GM18505 (cell line): ENCODE measurements around the gene UBAP2L.

ENCODE experiments used
- ATAC-seq: cut with Tn5 transposase; IDR thresholded peaks from one replicate; pipeline ENCODE4 v1.9.1; 2021; ENCODE audit not compliant: unreplicated experiment
- POLR2A ChIP-seq: IDR thresholded peaks from 4 replicates; pipeline ENCODE4 v1.6.1; 2011; ENCODE audit warnings: borderline replicate concordance; ENCODE audit not compliant: insufficient read depth, insufficient read length; ENCODE audit errors: extremely low read depth

The UBAP2L gene

DNA sequence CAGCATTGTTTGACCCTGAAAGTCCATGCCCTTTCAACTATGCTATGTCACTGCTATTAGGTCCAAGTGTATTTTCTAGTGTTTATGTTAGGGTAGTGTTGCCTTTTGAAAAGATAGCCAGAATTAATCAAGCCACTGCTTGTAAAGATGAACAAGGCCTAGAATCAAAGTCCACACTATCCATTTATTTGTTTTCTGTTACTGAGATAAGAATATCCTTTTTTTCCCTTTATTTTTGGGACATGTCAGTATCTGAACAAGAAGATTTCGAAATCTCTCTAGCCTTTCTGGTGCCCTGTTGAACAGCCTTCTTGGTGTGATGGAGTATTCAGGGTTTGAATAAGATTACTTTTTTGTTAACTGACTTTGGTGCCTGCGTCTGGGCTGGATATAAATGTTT lies 16.7 kb downstream of the UBAP2L start:
- no peak for ATAC-seq

DNA sequence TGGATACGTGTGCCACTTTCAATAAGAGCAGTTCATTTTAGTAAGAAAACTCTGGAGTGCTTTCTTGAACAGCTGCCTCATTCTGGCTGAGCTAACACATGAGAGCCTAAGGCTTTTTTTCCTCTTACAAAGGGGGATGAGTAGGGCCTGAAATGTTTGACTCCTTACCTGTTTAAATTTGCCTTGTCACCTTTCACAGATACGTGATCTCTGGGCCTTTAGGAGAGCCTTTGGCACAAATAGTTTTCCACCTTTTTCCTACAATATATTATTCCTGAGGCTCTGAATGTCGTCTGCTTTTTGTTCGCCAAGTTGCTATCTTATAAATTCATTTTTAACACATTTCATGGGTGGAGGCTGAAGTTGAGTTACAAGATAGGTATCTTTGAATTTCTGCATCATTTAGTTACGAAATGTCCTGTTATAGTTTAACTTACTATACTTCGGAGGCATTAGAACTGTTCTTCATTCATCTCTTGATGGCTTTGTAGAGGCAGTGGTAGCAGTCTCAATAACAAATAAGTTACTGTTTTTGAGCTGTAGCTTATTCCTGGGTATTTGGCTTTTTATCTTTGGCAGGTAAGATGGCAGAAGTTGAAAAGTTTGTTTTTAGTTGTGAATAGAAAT lies 17.2 kb downstream of the UBAP2L start:
- no peak for ATAC-seq
- no peak for TF ChIP-seq POLR2A

More for the DNA sequence above, 16.7 kb downstream of the UBAP2L start:
- no peak for TF ChIP-seq POLR2A

DNA sequence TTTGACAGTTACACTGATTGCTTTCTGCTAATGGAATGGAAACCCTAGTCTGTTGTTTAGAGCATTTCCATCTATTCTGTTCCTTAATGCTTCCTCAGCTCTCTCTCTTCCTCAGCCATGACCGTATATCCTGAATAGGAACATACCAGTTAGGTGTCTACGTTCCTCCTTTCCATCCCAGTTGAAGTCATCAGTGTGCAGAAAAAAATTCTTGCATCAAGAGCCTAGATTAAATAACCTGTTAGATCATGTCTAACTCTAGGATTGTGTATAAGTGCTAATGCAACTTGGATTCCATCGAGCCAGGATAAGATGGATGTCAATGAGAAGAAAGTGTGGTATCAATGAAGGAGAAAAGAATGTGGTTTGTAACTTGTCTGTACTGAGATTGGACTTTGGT lies 18.7 kb downstream of the UBAP2L start:
- no peak for TF ChIP-seq POLR2A
- no peak for ATAC-seq

DNA sequence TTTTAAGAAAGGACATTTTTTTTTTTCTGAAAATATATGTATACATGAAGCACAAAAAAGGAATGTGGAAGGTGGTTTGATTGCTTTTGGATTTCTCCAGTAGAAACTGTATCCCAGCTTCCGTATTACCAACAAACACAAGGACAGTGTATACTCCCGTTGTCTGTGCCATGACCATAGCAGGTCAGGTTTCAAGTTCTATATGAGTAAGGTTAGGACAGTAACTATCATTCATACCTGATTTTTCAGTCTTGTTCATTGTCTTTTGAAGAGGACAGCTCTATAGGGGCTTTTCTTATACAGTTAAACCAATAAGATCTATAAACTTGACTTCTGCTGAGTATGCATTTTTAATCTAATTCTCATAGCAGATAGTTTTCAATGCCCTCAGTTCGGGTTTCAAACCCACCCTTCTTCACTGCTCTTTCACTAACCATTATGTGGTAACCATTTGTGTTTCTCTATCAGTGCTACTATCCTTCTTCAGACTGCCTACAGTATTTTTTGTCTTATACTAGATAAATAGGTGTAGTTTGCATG lies 19.6 kb downstream of the UBAP2L start:
- no peak for ATAC-seq

DNA sequence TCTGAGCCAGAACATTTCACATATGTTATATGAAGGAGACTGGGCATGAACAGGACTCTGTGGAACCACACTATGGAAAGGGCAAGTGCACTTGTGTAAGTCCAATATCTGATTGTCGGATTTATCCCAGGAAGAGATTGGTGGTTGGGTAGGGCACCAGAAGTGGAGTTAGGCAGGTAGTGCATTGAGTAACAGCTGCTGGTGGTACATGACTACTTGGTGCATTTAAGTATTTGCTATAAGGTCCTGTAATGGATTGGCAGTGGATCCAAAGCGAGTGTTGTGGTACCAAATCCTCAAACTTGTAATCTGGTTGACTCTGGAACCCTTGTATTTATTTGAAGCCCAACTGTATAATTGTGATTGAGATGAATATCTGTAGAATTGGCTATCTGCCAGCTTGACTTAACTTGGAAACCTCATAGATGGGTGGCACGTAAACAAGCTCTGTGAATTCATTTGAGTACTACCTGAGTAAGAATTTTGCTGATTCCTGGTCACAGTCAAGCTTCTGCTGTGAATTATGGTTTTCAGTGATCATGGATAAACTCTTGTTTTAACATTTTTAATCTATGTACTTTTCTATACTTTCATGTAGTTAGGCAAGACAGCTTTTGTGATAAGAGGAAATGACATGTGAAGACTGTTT lies 21.1 kb downstream of the UBAP2L start:
- no peak for TF ChIP-seq POLR2A
- no peak for ATAC-seq

More for the DNA sequence above, 19.6 kb downstream of the UBAP2L start:
- TF ChIP-seq POLR2A, result no peak

DNA sequence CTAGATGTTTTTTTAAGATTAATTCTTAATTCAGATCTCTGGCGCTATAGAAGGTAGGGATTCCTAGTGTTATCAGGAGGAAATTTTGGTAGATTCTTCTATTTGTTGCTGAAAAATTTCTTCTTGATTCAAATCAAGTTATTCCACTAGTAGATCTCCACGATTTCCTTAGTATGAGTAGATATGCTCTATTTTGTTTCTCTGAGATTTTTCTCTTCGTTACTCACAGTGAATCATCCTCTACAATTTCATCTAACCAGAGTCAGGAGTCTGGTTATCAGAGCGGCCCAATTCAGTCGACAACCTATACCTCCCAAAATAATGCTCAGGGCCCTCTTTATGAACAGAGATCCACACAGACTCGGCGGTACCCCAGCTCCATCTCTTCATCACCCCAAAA lies 32.9 kb downstream of the UBAP2L start:
- TF ChIP-seq POLR2A, result no peak
- no peak for ATAC-seq

DNA sequence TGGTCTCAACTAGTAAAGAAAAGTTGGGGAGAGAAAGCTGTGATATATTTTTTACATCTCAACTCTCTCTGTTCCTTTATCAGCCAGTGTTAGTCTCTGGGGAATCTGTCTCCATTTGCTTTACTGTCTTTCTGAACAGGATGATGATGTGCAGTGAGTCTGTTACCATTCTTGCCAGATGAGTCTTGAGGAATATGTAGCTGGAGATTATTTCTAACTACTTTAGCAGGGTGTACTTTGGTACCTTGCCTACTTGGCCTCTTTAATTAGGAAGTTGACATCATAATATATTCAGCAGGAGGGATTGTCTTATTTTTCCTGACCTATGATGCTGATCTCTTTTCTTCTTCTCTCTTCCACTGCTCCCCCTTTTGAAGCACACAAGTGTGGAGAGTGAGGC lies 35.9 kb downstream of the UBAP2L start:
- no peak for ATAC-seq
- TF ChIP-seq POLR2A, result no peak

DNA sequence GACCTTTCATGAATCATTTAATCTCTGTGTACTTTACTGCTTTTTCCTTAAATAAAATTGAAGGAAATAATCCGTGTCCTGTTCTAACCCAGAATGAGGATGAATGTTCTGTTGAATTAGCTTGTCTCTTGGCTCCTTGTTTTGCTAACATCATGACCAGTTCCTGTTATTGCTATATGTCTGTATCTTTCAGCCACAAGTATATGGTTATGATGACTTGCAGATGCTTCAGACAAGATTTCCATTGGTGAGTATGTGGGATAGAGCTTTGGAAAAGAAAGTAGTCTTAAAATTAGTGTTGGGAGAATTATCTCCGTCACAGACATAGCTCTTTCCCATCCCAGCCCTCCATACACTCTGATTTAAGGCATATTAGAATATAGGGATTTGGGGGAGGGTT lies 38.0 kb downstream of the UBAP2L start:
- TF ChIP-seq POLR2A, result no peak
- ATAC-seq, result no peak

DNA sequence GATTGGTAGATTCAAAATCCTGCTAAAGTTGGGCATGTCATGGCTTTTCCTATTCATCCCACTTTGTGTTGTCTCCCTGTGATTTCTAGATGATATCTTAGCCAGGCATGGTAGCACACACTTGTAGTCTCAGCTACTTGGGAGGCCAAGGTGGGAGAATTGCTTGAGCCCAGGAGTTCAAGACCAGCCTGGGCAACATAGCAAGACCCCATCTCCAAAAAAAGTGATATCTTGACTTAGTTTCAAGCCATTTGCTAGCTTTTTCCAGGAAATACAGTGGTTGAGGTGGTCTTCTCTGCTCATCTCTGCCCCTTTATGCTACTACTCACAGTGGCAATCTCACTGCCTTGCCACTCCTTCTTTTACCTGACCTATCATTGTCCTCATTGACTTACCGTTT lies 39.4 kb downstream of the UBAP2L start:
- no peak for TF ChIP-seq POLR2A
- no peak for ATAC-seq

DNA sequence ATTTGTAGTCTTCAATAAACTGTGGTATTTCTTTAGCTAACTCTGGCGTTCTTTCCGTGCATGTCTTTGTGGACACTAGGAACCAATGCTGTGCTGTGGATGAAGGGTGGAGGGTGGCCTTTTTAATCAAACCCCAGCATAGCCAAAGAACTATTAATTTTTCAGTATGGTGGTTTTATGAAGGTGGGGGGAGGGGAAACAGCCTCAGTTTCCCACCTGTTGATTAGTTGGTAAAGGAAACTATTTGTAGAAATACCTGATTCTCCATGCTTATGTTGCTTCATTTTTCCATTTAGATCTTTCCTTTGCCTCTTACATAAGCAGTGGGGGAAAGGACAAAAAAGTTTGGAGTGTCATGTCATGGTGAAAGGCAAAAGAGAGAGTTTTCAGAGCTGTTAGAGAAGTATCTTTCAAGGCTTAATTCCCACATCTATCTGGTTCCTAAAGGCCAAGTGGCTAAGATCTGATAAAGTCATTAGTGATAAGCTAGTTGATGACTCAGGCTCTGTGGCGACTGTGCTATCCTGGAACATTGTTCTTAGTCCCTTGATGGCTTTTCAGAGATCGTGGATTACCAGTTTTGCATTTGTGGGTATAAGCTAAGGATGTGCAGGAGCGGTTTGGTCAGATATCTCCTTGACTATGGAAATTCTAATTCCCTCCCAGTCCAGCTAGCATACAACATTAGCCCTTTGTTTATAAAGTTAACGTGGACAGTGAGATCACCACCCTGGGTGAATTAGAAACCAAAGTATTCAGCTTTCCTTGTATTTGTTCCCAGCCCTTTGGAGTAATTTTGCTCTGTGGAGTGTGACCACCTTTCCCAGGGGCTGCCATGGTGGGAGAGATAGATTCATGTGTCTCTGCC lies 42.9 kb downstream of the UBAP2L start:
- no peak for ATAC-seq
- no peak for TF ChIP-seq POLR2A

DNA sequence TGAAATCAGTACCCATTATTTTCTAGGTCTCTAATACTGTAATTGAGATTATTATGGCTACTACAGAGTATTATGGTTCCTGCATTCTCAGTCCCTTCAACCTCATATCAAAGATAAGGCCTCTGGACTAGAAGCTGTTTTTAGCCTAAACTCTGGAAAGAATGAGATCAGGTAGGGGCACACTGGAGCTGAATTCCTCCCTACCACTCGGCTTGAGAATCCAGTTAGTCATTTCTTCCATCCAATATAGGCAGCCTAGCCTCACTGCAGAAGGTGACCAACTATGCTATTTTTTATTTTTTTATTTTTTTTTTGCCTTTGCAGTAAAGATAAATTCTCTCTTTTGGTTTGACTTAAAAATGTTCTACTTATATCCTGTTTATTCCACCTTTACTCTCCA lies 43.7 kb downstream of the UBAP2L start:
- TF ChIP-seq POLR2A, result no peak

DNA sequence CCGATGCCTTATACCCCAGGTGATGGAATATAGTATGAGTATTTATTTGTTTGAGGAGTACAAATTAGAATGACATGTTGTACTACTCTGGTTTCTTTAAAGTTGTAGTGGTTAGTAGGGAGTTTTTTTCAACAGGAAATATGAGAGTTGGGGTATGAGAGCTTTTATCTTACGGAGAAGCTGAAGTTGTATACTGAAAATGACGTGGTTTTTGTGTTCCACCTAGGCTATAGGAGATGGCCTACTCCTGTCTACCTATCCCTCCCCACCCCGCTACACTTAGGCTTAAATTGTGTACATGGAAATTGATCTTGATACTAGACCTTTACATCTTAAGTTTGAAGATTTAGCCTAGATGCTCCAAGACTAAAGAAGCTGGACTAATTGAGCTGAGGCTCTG lies 44.8 kb downstream of the UBAP2L start:
- TF ChIP-seq POLR2A, result no peak
- ATAC-seq, result no peak

More for the DNA sequence above, 43.7 kb downstream of the UBAP2L start:
- ATAC-seq, result no peak

DNA sequence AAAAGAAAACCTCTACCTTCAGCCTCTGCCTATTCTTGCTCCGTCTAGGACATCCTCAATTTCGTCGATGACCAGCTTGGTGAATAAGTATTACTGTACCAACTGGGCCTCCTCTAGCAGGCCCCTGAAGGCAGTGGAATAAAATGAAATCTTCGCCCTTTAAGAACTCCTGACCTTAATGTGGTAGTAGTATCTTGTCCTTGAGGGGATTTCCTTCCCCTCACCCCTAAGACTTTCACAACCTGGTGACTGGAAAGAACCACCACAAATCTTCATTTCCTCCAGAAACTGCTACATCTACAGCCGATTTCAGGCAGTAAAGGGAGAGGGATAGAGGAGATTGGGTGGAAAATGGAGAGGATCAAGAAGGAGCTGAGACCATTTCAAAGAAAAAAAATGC lies 50.1 kb downstream of the UBAP2L start:
- no peak for TF ChIP-seq POLR2A
- no peak for ATAC-seq

DNA sequence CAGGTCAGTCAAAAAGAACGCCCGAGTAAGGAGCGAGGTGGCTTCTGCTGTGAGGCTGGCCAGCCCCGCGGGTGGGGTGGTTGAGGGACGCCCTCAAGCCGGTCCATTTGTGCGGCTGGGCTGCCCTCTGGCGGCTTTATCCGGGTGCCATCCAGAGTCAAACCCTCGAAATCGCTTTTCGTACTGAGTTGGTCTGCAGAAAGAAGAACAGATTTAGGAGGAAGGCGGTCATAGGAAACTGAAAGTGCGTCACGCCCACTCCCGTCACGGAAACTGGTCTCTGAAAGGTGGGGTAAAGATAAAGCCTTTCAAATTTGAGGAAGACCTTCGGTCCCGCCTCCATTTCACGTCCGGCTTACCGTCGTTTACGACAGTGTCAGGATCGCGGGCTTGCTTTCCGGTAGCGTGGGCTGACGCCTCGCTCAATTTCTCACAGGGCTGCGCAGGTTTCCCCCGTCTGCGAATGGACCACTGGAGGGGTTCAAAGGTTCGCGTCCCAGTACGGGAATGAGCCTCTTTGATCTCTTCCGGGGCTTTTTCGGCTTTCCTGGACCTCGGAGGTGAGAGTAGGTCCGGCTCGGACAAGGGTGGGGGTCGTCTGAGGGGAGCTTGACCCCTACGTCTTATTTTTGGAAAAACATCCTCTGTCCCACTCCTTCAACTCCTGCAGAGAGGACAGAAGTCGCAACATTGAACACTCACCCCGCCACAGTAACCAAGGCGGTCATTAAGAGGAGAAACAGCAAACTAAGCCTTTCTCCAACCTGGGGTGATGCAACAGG lies 51.7 kb downstream of the UBAP2L start, which contains the start of gene HAX1:
TSS of gene HAX1 (plus strand) at position 413 of the 782 bp plus-strand sequence. CDS start at position 508, 95 bp downstream.
- peak; percentile 82 for ATAC-seq
- peak; percentile 86 for TF ChIP-seq POLR2A
